Erythroblast (primary cell): ENCODE measurements around the gene FLT3.

Experiments
- GATA1 ChIP-seq: IDR thresholded peaks from 2 replicates; pipeline ENCODE4 v1.6.1; 2011; ENCODE audit warnings: low read depth, mild to moderate bottlenecking, control low read depth, low read length, moderate library complexity
- POLR2A ChIP-seq: IDR thresholded peaks from 2 replicates; pipeline ENCODE4 v1.6.1; 2011; ENCODE audit warnings: mild to moderate bottlenecking, low read length

GRCh38 chr13:28013482-28013881 is 86.9 kb downstream of the FLT3 start:
- no peak for TF ChIP-seq POLR2A
- no peak for TF ChIP-seq GATA1
